Neural cell (in vitro differentiated cells): ENCODE measurements around the gene RMDN2. TPM values are rescaled to one million over a fixed set of nuclear protein-coding genes. Genes with fewer than 3 reads are reported as not detected.

Experiments
- H2AFZ ChIP-seq: fragments of 200-600, 300-800 bp; sonication (generic), shearing (Covaris generic); 2 replicates; pipeline ENCODE4 v1.6.0; 2014; ENCODE audit warnings: low read depth, mild to moderate bottlenecking, antibody characterized with exemption, low read length, moderate library complexity
- H3F3A ChIP-seq: fragments of 200-600 bp; shearing (Covaris generic); 2 replicates; pipeline ENCODE4 v1.6.1; 2016; ENCODE audit warnings: mild to moderate bottlenecking, moderate library complexity, mixed read lengths, antibody characterized with exemption, low read length; ENCODE audit not compliant: insufficient read depth, poor library complexity, severe bottlenecking
- H3K27ac ChIP-seq: fragments of 200-600, 300-800 bp; sonication (generic), shearing (Covaris generic); 2 replicates; pipeline ENCODE4 v1.5.1; 2014; ENCODE audit warnings: mild to moderate bottlenecking, low read length, moderate library complexity
- H3K27me3 ChIP-seq: fragments of 300-800, 200-600 bp; sonication (generic), shearing (Covaris generic); 2 replicates; pipeline ENCODE4 v1.6.0; 2014; ENCODE audit warnings: mild to moderate bottlenecking, low read depth, low read length, moderate library complexity; ENCODE audit not compliant: insufficient read depth
- H3K36me3 ChIP-seq: fragments of 300-800, 200-600 bp; sonication (generic), shearing (Covaris generic); 2 replicates; pipeline ENCODE4 v1.5.1; 2014; ENCODE audit warnings: mild to moderate bottlenecking, antibody characterized with exemption, low read length, moderate library complexity; ENCODE audit not compliant: insufficient read depth
- H3K4me2 ChIP-seq: fragments of 300-800, 200-600 bp; sonication (generic), shearing (Covaris generic); 2 replicates; pipeline ENCODE4 v1.6.0; 2014; ENCODE audit warnings: mild to moderate bottlenecking, low read length
- H3K4me3 ChIP-seq: fragments of 300-800, 200-600 bp; sonication (generic), shearing (Covaris generic); 2 replicates; pipeline ENCODE4 v1.5.1; 2014; ENCODE audit warnings: mild to moderate bottlenecking, low read length, moderate library complexity
- H3K79me2 ChIP-seq: fragments of 200-600 bp; shearing (Covaris generic); replicated peaks from 2 replicates; pipeline ENCODE4 v1.6.0; 2014; ENCODE audit warnings: mild to moderate bottlenecking, low read length, moderate library complexity; ENCODE audit not compliant: insufficient read depth
- H3K9ac ChIP-seq: fragments of 300-800, 200-600 bp; sonication (generic), shearing (Covaris generic); 2 replicates; pipeline ENCODE4 v1.6.1; 2016; ENCODE audit warnings: mild to moderate bottlenecking, low read length, mixed read lengths
- H3K9me2 ChIP-seq: fragments of 200-600 bp; shearing (Covaris generic); 2 replicates; pipeline ENCODE4 v1.6.1; 2016; ENCODE audit warnings: mild to moderate bottlenecking, low read length, mixed read lengths; ENCODE audit not compliant: insufficient read depth
- H3K9me3 ChIP-seq: fragments of 200-600, 300-800 bp; sonication (generic), shearing (Covaris generic); 2 replicates; pipeline ENCODE4 v1.6.1; 2016; ENCODE audit warnings: mild to moderate bottlenecking, mixed run types, low read length, moderate library complexity, mixed read lengths
- H4K20me1 ChIP-seq: fragments of 200-600 bp; shearing (Covaris generic); 2 replicates; pipeline ENCODE4 v1.6.1; 2016; ENCODE audit warnings: mild to moderate bottlenecking, mixed run types; ENCODE audit not compliant: insufficient read depth
- EP300 ChIP-seq: fragments of 450-650 bp; conservative IDR thresholded peaks from 2 replicates; pipeline ENCODE4 v1.6.1; 2014; ENCODE audit warnings: antibody characterized with exemption, mild to moderate bottlenecking, moderate library complexity; ENCODE audit not compliant: poor library complexity, severe bottlenecking
- EZH2 ChIP-seq: fragments of 200-600, 300-800 bp; shearing (Covaris generic), sonication (generic); IDR thresholded peaks from 2 replicates; pipeline ENCODE4 v1.6.1; 2014; ENCODE audit warnings: antibody characterized with exemption, low read length, borderline replicate concordance, mild to moderate bottlenecking; ENCODE audit not compliant: insufficient read depth, poor library complexity, severe bottlenecking
- MXI1 ChIP-seq: fragments of 450-650 bp; conservative IDR thresholded peaks from 2 replicates; pipeline ENCODE4 v1.6.1; 2014; ENCODE audit warnings: antibody characterized with exemption, mild to moderate bottlenecking; ENCODE audit not compliant: poor library complexity, severe bottlenecking
- POLR2AphosphoS5 ChIP-seq: IDR thresholded peaks from 2 replicates; pipeline ENCODE4 v1.6.1; 2012
- RAD21 ChIP-seq: fragments of 450-650 bp; conservative IDR thresholded peaks from 2 replicates; pipeline ENCODE4 v1.6.1; 2014; ENCODE audit warnings: antibody characterized with exemption, mild to moderate bottlenecking, moderate library complexity
- SMC3 ChIP-seq: fragments of 450-650 bp; conservative IDR thresholded peaks from 2 replicates; pipeline ENCODE4 v1.6.1; 2014; ENCODE audit warnings: antibody characterized with exemption, mild to moderate bottlenecking, moderate library complexity; ENCODE audit not compliant: poor library complexity
- TAF1 ChIP-seq: IDR thresholded peaks from 2 replicates; pipeline ENCODE4 v1.6.1; 2012; ENCODE audit warnings: low read depth
- polyA plus RNA-seq: library from polyadenylated mRNA; depleted of rRNA; stranded (reverse); fragments of >200 nt; gene quantifications from 2 replicates; pipeline ENCODE4 v1.2.3, GENCODE V29; 2014
- TF ChIP-seq, protein P1 (sequence below): IDR thresholded peaks from 2 replicates; pipeline ENCODE4 v1.6.1; 2012; ENCODE audit warnings: borderline replicate concordance
- TF ChIP-seq, protein P2 (sequence below): fragments of 450-650 bp; IDR thresholded peaks from 2 replicates; pipeline ENCODE4 v1.5.1; 2014; ENCODE audit warnings: antibody characterized with exemption, mild to moderate bottlenecking, moderate library complexity; ENCODE audit not compliant: poor library complexity, severe bottlenecking

The RMDN2 gene
- polyA plus RNA-seq, 1 donor from 2014 or later, result 5.5 TPM

DNA sequence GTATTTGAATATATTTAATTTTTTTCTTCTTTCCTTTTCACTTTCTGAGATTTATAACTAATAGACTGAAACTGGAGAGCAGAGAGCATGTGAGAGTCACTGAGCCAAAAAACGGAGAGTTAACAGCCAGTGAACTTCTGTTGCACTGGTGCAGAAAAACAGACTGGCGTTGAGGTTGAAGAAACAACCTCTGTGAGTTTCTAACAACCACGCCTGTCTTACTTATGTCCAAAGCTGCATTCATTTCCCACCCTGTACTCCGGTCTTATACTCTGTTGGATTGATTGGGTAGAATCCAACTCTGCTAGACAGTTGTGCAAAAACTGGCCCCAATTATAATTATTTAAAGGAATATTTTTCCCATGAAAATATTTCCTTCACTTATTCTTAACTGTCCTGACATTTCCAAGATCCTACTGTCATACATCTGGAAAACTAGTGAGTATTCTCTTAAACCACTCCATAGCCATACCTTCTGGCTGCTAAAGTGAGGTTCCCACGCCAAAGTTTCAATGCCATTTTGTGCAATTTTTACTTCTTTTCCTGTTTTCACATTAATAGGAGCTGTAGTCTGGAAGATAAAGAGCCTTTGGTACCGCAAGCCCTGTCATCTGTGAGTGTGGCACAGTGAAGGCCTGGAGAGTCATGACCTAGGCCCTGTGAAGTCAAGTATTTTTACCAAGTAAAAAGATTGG is 141.5 kb downstream of the RMDN2 start:
- Histone ChIP-seq H3K9me3 (no peaks in the 10 kb centered on the region), H3K36me3 (no peaks in the 10 kb centered on the region)
- TF ChIP-seq EP300 (no peak), EZH2 (no peak), POLR2AphosphoS5 (no peak), TAF1 (no peak), SMC3 (no peak), RAD21 (no peak), MXI1 (no peak)
- TF ChIP-seq, protein P1, sequence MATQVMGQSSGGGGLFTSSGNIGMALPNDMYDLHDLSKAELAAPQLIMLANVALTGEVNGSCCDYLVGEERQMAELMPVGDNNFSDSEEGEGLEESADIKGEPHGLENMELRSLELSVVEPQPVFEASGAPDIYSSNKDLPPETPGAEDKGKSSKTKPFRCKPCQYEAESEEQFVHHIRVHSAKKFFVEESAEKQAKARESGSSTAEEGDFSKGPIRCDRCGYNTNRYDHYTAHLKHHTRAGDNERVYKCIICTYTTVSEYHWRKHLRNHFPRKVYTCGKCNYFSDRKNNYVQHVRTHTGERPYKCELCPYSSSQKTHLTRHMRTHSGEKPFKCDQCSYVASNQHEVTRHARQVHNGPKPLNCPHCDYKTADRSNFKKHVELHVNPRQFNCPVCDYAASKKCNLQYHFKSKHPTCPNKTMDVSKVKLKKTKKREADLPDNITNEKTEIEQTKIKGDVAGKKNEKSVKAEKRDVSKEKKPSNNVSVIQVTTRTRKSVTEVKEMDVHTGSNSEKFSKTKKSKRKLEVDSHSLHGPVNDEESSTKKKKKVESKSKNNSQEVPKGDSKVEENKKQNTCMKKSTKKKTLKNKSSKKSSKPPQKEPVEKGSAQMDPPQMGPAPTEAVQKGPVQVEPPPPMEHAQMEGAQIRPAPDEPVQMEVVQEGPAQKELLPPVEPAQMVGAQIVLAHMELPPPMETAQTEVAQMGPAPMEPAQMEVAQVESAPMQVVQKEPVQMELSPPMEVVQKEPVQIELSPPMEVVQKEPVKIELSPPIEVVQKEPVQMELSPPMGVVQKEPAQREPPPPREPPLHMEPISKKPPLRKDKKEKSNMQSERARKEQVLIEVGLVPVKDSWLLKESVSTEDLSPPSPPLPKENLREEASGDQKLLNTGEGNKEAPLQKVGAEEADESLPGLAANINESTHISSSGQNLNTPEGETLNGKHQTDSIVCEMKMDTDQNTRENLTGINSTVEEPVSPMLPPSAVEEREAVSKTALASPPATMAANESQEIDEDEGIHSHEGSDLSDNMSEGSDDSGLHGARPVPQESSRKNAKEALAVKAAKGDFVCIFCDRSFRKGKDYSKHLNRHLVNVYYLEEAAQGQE, result no peak
- TF ChIP-seq, protein P2, sequence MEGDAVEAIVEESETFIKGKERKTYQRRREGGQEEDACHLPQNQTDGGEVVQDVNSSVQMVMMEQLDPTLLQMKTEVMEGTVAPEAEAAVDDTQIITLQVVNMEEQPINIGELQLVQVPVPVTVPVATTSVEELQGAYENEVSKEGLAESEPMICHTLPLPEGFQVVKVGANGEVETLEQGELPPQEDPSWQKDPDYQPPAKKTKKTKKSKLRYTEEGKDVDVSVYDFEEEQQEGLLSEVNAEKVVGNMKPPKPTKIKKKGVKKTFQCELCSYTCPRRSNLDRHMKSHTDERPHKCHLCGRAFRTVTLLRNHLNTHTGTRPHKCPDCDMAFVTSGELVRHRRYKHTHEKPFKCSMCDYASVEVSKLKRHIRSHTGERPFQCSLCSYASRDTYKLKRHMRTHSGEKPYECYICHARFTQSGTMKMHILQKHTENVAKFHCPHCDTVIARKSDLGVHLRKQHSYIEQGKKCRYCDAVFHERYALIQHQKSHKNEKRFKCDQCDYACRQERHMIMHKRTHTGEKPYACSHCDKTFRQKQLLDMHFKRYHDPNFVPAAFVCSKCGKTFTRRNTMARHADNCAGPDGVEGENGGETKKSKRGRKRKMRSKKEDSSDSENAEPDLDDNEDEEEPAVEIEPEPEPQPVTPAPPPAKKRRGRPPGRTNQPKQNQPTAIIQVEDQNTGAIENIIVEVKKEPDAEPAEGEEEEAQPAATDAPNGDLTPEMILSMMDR, result no peak

More for the DNA sequence above, 141.5 kb downstream of the RMDN2 start:
- Histone ChIP-seq H3K27ac (no peak overlapping the region), H3K27me3 (peaks cover under 1% of the 10 kb centered on the region), H2AFZ (no peak overlapping the region), H4K20me1 (no peaks in the 10 kb centered on the region), H3K4me2 (no peak overlapping the region), H3F3A (no peaks in the 10 kb centered on the region), H3K79me2 (no peaks in the 10 kb centered on the region), H3K9ac (no peak overlapping the region), H3K9me2 (no peaks in the 10 kb centered on the region), H3K4me3 (no peak overlapping the region)

Other genes with a start within 250 kb of the RMDN2 start
- not detected in 2 replicates for gene CYP1B1, start 150.9 kb downstream of the RMDN2 start, polyA plus RNA-seq